Neutrophil (primary cell): Measurements from ENCODE around the gene RTEL1.

Experiments
- H3K27ac ChIP-seq: fragments of 200-600 bp; sonication (generic); 2 replicates; pipeline ENCODE4 v1.5.1; 2016; ENCODE audit warnings: mild to moderate bottlenecking, moderate library complexity
- H3K27me3 ChIP-seq: fragments of 200-600 bp; sonication (generic); 2 replicates; pipeline ENCODE4 v1.6.0; 2016; ENCODE audit warnings: mild to moderate bottlenecking
- H3K36me3 ChIP-seq: fragments of 200-600 bp; sonication (generic); 2 replicates; pipeline ENCODE4 v1.5.1; 2017
- H3K4me1 ChIP-seq, 2 experiments: fragments of 200-600 bp in 1 of 2; sonication (generic) in 1 of 2; 1 replicate in 1 of 2; 2 replicates in 1 of 2; pipeline versions ENCODE4 v1.5.1 to v1.6.1; 2013 to 2016; ENCODE audit warnings: low read depth in 1 of 2, low read length in 1 of 2, mild to moderate bottlenecking in 1 of 2, moderate library complexity in 1 of 2; ENCODE audit not compliant: control insufficient read depth in 1 of 2, insufficient read depth in 1 of 2
- H3K4me3 ChIP-seq, 2 experiments: fragments of 200-600 bp in 1 of 2; sonication (generic) in 1 of 2; 1 replicate in 1 of 2; 2 replicates in 1 of 2; pipeline ENCODE4 v1.5.1; 2013 to 2016; ENCODE audit warnings: low read depth in 1 of 2, low read length in 1 of 2, mild to moderate bottlenecking in 1 of 2, moderate library complexity in 1 of 2
- H3K9me3 ChIP-seq: fragments of 200-600 bp; sonication (generic); 2 replicates; pipeline ENCODE4 v1.5.1; 2016
- TF ChIP-seq, protein P1 (sequence below): fragments of 200-600 bp; sonication (generic); IDR thresholded peaks from 2 replicates; pipeline ENCODE4 v1.5.1; 2016; ENCODE audit warnings: antibody characterized with exemption

The RTEL1 gene

DNA sequence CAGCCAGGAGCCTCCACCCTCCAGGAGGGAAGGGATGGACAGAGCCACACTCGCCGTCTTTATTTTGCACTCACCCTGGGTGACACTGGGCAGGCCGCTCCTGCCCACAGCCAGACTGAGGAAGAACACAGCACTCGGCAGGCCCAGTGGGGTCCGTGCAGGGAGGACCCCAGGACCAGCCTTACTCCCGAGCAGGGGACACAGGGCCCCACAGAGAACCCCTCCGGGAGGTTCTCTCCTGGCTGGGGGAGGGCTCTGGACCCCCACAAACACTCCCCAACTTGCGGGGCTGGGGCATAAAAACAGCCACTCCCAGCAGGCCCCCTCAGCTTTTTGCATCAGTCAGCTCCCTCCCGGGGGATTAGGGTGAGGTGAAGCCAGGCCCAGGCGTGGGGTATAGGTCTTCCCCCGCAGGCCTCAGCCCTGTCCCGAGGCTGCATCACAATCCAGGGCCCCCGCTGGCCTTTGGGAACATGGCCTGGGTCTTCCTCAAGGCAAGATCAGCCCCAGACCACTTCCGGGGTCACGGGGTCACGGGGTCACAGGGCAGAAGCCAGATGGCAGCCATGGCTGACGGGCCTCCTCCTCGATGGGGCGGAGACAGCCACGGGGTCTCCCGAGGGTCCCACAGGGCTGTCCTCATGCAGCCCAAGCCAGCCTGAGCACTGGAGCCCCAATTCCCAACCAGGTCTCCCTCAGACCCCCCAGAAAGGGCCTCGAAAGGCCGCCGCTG lies 41.5 kb downstream of the RTEL1 start:
- H3K4me3 ChIP-seq = no peak overlapping the region
- peaks cover 21% of the 10 kb centered on the region for H3K27me3 ChIP-seq
- no peak overlapping the region for H3K27ac ChIP-seq
- H3K9me3 ChIP-seq = no peaks in the 10 kb centered on the region
- TF ChIP-seq, protein P1, sequence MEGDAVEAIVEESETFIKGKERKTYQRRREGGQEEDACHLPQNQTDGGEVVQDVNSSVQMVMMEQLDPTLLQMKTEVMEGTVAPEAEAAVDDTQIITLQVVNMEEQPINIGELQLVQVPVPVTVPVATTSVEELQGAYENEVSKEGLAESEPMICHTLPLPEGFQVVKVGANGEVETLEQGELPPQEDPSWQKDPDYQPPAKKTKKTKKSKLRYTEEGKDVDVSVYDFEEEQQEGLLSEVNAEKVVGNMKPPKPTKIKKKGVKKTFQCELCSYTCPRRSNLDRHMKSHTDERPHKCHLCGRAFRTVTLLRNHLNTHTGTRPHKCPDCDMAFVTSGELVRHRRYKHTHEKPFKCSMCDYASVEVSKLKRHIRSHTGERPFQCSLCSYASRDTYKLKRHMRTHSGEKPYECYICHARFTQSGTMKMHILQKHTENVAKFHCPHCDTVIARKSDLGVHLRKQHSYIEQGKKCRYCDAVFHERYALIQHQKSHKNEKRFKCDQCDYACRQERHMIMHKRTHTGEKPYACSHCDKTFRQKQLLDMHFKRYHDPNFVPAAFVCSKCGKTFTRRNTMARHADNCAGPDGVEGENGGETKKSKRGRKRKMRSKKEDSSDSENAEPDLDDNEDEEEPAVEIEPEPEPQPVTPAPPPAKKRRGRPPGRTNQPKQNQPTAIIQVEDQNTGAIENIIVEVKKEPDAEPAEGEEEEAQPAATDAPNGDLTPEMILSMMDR = no peak
- peaks cover 62% of the 10 kb centered on the region for H3K36me3 ChIP-seq
- H3K4me1 ChIP-seq = peaks cover 0 to 4% of the 10 kb centered on the region in 2 experiments

GRCh38 chr20:63700199-63701050 lies 42.3 kb downstream of the RTEL1 start:
- Histone ChIP-seq H3K4me1 (peaks cover 0 to 4% of the 10 kb centered on the region in 2 experiments), H3K27ac (no peak overlapping the region)

GRCh38 chr20:63701051-63701328 lies 42.9 kb downstream of the RTEL1 start:
- Histone ChIP-seq H3K36me3 (peaks cover 65% of the 10 kb centered on the region), H3K4me3 (no peak overlapping the region)

More at GRCh38 chr20:63700199-63701050, 42.3 kb downstream of the RTEL1 start:
- H3K9me3 ChIP-seq = no peaks in the 10 kb centered on the region
- H3K27me3 ChIP-seq = peaks cover 21% of the 10 kb centered on the region
- no peak overlapping the region for H3K4me3 ChIP-seq
- H3K36me3 ChIP-seq = peaks cover 62% of the 10 kb centered on the region
- TF ChIP-seq, protein P1 = no peak

DNA sequence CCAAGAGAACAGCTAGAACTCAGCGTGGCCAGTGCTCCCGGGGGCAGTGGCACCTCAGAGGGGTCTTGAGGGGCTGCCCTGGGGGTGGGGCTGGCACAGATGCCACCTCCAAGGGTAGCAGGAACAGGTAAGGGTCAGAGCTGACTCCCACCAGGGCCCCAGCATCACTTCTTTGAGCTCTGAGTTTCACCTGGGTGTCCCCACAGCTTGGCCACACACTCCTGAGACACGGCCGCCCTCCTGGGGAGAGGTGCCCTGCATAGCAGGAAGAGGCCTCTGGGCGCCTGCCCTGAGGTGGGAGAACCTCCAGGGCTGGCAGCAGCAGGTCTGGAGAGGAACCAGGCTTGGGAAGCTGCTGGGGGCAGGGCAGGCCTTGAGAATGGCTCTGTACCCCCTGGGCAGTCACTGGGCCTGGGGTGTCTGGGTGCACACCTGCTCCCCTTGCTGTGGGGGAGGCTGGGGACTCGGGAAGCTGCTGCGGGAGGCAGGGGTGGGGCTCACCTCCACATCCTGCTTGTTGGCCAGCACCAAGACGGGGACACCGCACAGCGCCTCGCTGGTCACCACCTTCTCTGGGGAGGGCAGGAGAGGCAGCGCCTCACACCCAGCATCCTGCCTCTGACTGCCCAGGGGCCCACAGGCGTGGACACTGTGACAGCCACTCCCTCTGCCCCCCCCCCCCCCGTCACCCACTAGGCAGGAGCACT lies 43.4 kb downstream of the RTEL1 start:
- TF ChIP-seq, protein P1 = no peak
- Histone ChIP-seq H3K4me3 (no peak overlapping the region), H3K27me3 (peaks cover 13% of the 10 kb centered on the region), H3K36me3 (peaks cover 69% of the 10 kb centered on the region), H3K9me3 (no peaks in the 10 kb centered on the region), H3K4me1 (peaks cover 3 to 6% of the 10 kb centered on the region in 2 experiments), H3K27ac (no peak overlapping the region)

More at GRCh38 chr20:63701051-63701328, 42.9 kb downstream of the RTEL1 start:
- H3K9me3 ChIP-seq = no peaks in the 10 kb centered on the region
- H3K27ac ChIP-seq = no peak overlapping the region
- peaks cover 18% of the 10 kb centered on the region for H3K27me3 ChIP-seq
- H3K4me1 ChIP-seq = peaks cover 0 to 4% of the 10 kb centered on the region in 2 experiments
- TF ChIP-seq, protein P1 = no peak

GRCh38 chr20:63702036-63702665 lies 44.0 kb downstream of the RTEL1 start:
- Histone ChIP-seq H3K4me1 (peaks cover 9% of the 10 kb centered on the region in 2 experiments), H3K36me3 (peaks cover 69% of the 10 kb centered on the region), H3K9me3 (no peaks in the 10 kb centered on the region), H3K27me3 (peaks cover 7% of the 10 kb centered on the region), H3K27ac (no peak overlapping the region), H3K4me3 (no peak overlapping the region)
- TF ChIP-seq, protein P1 = no peak
